Measurements from ENCODE around the gene VGLL2. TPM values are rescaled to one million over a fixed set of nuclear protein-coding genes. Genes with fewer than 3 reads are reported as not detected.

VGLL2 gene
- total RNA-seq, 1 experiment from 2014 or later = 0.50 TPM

Other genes starting within 250 kb of the VGLL2 start
- gene ROS1, start 160.4 kb downstream of the VGLL2 start, total RNA-seq (2014; rRNA removed; shearing (Covaris generic)) = 0.12 and 0.70 TPM in 2 replicates
- gene DCBLD1, start 217.1 kb downstream of the VGLL2 start, total RNA-seq (2014; rRNA removed; shearing (Covaris generic)) = 17.3 and 28.6 TPM in 2 replicates